Left ventricle myocardium inferior (tissue), 1 donor: ENCODE results near the gene OR10A4. TPM values are rescaled to one million over a fixed set of nuclear protein-coding genes. Genes with fewer than 3 reads are reported as not detected.
"Not testable (repeated sequence)": the region's sequence is repeated elsewhere in the genome, so short reads cannot be mapped to it uniquely, and the experiment has no call there.

Experiments
- DNase-seq: peaks from one replicate; pipeline ENCODE4 v3.0.0-alpha.2; 2020
- H3K27ac ChIP-seq: fragments of 200-600 bp; replicated peaks from 2 replicates; pipeline ENCODE4 v1.8.0; 2021
- H3K27me3 ChIP-seq: fragments of 200-600 bp; 2 replicates; pipeline ENCODE4 v1.8.0; 2021; ENCODE audit warnings: low read depth
- H3K36me3 ChIP-seq: fragments of 200-600 bp; 2 replicates; pipeline ENCODE4 v1.8.0; 2021
- H3K4me1 ChIP-seq: fragments of 200-600 bp; 2 replicates; pipeline ENCODE4 v1.8.0; 2021
- H3K4me3 ChIP-seq: fragments of 200-600 bp; 2 replicates; pipeline ENCODE4 v1.8.0; 2021; ENCODE audit warnings: mild to moderate bottlenecking, moderate library complexity
- H3K9me3 ChIP-seq: fragments of 200-600 bp; replicated peaks from 2 replicates; pipeline ENCODE4 v1.8.0; 2021
- intact Hi-C: fragments of 100-400 bp; cut with micrococcal nuclease; formaldehyde crosslinking; loops from one replicate; pipeline ENCODE4 v1.11.0; 2022
- total RNA-seq: library from RNA; stranded (reverse); fragmentation: NEBNext Ultra II Directional; extraction: Animal tissue kit (Norgen Biotek cat#: 25700); gene quantifications from one replicate; pipeline ENCODE4 v1.2.1, GENCODE V29; 2021
- TF ChIP-seq, protein P1 (sequence below): fragments of 200-600 bp; IDR thresholded peaks from 2 replicates; pipeline ENCODE4 v1.8.0; 2021; ENCODE audit warnings: antibody characterized with exemption, mild to moderate bottlenecking, borderline replicate concordance
- donor health status: DM: no; HTN: yes; CAD: no; lungs with severe emphysema.

The OR10A4 gene
- total RNA-seq, 1 donor from 2014 or later: not detected

DNA sequence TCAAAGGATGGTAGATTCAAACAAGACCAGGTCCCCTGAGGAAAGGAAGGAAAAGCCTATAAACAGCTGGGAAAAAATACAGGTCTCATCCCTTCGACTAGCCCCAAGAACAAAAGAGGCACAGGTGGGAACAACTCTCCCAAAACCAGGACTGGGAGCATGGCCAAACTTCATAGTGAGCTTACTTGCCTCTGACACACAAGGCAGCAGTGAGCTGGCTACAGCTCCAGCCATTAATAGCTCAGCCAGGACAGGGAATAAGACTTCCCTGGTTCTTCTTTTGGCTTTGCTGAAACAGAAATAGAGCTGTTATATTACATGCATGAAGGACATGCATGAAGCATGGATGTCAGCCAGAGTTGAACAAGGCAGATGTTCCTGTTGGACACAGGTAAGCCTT is 13.5 kb upstream of the OR10A4 start, which contains the start of gene OR10A2:
OR10A2 (plus strand) TSS at position 97 of the 400 bp plus-strand sequence. CDS start 6,698 bp downstream, outside the sequence.
- TF ChIP-seq, protein P1, sequence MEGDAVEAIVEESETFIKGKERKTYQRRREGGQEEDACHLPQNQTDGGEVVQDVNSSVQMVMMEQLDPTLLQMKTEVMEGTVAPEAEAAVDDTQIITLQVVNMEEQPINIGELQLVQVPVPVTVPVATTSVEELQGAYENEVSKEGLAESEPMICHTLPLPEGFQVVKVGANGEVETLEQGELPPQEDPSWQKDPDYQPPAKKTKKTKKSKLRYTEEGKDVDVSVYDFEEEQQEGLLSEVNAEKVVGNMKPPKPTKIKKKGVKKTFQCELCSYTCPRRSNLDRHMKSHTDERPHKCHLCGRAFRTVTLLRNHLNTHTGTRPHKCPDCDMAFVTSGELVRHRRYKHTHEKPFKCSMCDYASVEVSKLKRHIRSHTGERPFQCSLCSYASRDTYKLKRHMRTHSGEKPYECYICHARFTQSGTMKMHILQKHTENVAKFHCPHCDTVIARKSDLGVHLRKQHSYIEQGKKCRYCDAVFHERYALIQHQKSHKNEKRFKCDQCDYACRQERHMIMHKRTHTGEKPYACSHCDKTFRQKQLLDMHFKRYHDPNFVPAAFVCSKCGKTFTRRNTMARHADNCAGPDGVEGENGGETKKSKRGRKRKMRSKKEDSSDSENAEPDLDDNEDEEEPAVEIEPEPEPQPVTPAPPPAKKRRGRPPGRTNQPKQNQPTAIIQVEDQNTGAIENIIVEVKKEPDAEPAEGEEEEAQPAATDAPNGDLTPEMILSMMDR: no peak
- Histone ChIP-seq H3K9me3 (peaks cover 2% of the 10 kb centered on the region), H3K4me1 (no peaks in the 10 kb centered on the region), H3K36me3 (no peaks in the 10 kb centered on the region), H3K27me3 (no peaks in the 10 kb centered on the region), H3K27ac (no peak within 1 kb of the TSS), H3K4me3 (no peak within 1 kb of the TSS)
- no peak for DNase-seq
- intact Hi-C loops: no loop called here

GRCh38 chr11:6864438-6864837 is 12.0 kb upstream of the OR10A4 start:
- Histone ChIP-seq H3K36me3 (no peaks in the 10 kb centered on the region), H3K27me3 (no peaks in the 10 kb centered on the region), H3K4me3 (no peak overlapping the region), H3K4me1 (no peaks in the 10 kb centered on the region), H3K27ac (no peak overlapping the region), H3K9me3 (no peaks in the 10 kb centered on the region)
- TF ChIP-seq, protein P1: no peak
- no peak for DNase-seq
- intact Hi-C loops: no loop called here

DNA sequence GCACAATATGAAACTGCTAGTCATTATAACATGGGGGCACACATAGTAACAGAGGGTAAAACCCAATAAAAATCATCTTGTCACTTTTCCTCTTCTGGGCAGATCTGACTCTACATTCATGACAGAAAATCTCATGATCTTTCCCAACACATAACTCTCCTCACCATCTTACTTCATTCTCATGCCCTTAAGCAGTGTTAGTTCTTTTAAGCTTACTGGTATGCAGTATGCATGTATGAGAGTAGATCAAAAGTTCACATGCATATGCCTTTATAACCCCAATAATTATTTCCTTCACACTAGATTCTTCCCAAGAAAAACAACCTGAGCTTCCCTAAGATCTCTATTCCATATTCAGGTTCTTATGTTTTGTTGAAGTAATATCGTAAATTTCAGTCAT is 5.1 kb upstream of the OR10A4 start:
- Histone ChIP-seq H3K9me3 (no peaks in the 10 kb centered on the region), H3K36me3 (no peaks in the 10 kb centered on the region), H3K4me3 (no peak overlapping the region), H3K27ac (no peak overlapping the region), H3K4me1 (no peaks in the 10 kb centered on the region), H3K27me3 (no peaks in the 10 kb centered on the region)
- TF ChIP-seq, protein P1: no peak
- DNase-seq: no peak
- intact Hi-C loops: no loop called here

DNA sequence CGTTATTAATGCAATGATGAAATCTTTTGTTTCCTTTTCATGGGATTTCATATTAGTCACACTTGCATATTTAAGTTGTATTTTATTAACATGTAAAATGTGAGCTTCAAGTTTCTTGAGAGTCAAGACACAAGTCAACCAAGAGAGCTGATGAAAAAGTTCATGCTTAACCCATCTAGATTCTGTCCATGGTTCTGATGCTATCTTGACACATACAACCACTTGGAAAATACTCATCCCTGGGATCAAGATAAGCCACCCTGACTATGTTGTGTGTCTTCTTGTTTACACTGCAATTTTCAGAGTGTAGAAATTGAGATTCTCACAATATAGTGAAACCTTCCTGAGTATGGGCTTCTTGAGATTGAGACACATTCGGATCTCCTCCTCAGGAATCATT is 664 bp upstream of the OR10A4 start:
- no peak for DNase-seq
- H3K27ac ChIP-seq: no peak overlapping the region
- TF ChIP-seq, protein P1: no peak
- H3K27me3 ChIP-seq: no peaks in the 10 kb centered on the region
- H3K4me1 ChIP-seq: no peaks in the 10 kb centered on the region
- no peaks in the 10 kb centered on the region for H3K36me3 ChIP-seq
- intact Hi-C loops: no loop called here
- no peaks in the 10 kb centered on the region for H3K9me3 ChIP-seq
- no peak overlapping the region for H3K4me3 ChIP-seq

- no peak for DNase-seq
- TF ChIP-seq, protein P1: no peak
- H3K27ac ChIP-seq: no peak overlapping the region
- no peaks in the 10 kb centered on the region for H3K36me3 ChIP-seq
- H3K4me3 ChIP-seq: no peak overlapping the region
- no peaks in the 10 kb centered on the region for H3K4me1 ChIP-seq
- H3K27me3 ChIP-seq: no peaks in the 10 kb centered on the region
- no peaks in the 10 kb centered on the region for H3K9me3 ChIP-seq
- intact Hi-C loops: no loop called here
Measured at GRCh38 chr11:6876914-6877313, 489 bp downstream of the OR10A4 start.

- Histone ChIP-seq H3K4me3 (no peak overlapping the region), H3K4me1 (no peaks in the 10 kb centered on the region), H3K9me3 (no peaks in the 10 kb centered on the region), H3K36me3 (no peaks in the 10 kb centered on the region), H3K27me3 (peaks cover 8% of the 10 kb centered on the region), H3K27ac (no peak overlapping the region)
- DNase-seq: no peak
- intact Hi-C loops: no loop called here
- TF ChIP-seq, protein P1: no peak
Measured at GRCh38 chr11:6882751-6883150, 6.3 kb downstream of the OR10A4 start.

DNA sequence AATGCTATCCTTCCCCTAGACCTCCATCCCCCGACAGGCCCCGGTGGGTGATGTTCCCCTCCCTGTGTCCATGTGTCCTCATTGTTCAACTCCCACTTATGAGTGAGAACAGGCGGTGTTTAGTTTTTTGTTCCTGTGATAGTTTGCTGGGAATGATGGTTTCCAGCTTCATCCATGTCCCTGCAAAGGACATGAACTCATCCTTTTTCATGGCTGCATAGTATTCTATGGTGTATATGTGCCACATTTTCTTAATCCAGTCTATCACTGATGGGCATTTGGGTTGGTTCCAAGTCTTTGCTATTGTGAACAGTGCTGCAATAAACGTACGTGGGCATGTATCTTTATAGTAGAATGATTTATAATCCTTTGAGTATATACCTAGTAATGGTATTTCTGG is 11.3 kb downstream of the OR10A4 start:
- DNase-seq, H3K27me3 ChIP-seq, H3K9me3 ChIP-seq, H3K36me3 ChIP-seq, H3K4me3 ChIP-seq, H3K4me1 ChIP-seq, H3K27ac ChIP-seq, intact Hi-C loops: not testable (repeated sequence)
